NCI-H2196 (cell line): ENCODE data around the gene MED15.

ENCODE experiments used
- DNase-seq: peaks from one replicate; lab custom pipeline; 2025; ENCODE audit not compliant: unreplicated experiment; lab: John Stamatoyannopoulos, UW

MED15 gene

GRCh38 chr22:20568502-20569058, 61.2 kb downstream of the MED15 start:
- no peak for DNase-seq

- DNase-seq, result no peak
These were observed 61.9 kb downstream of the MED15 start for GRCh38 chr22:20569059-20570058.

- no peak for DNase-seq
These were observed 63.7 kb downstream of the MED15 start for GRCh38 chr22:20571078-20571503.

GRCh38 chr22:20571531-20572007, 64.2 kb downstream of the MED15 start:
- no peak for DNase-seq

- DNase-seq, result no peak
These were observed 64.9 kb downstream of the MED15 start for GRCh38 chr22:20572132-20572802.

GRCh38 chr22:20573176-20573832, 65.9 kb downstream of the MED15 start:
- no peak for DNase-seq

- DNase-seq, result no peak
These were observed 66.6 kb downstream of the MED15 start for GRCh38 chr22:20573833-20574615.

GRCh38 chr22:20574920-20575353, 67.5 kb downstream of the MED15 start:
- no peak for DNase-seq

- no peak for DNase-seq
These were observed 68.5 kb downstream of the MED15 start for GRCh38 chr22:20575724-20576444.

- no peak for DNase-seq
These were observed 69.0 kb downstream of the MED15 start for GRCh38 chr22:20576445-20576816.

- DNase-seq, result no peak
These were observed 69.6 kb downstream of the MED15 start for GRCh38 chr22:20577045-20577444.

GRCh38 chr22:20577549-20577975, 70.2 kb downstream of the MED15 start:
- DNase-seq, result no peak

- DNase-seq, result peak; percentile 17
These were observed 70.8 kb downstream of the MED15 start for GRCh38 chr22:20578192-20578591.

GRCh38 chr22:20578707-20579106, 71.3 kb downstream of the MED15 start:
- no peak for DNase-seq

- no peak for DNase-seq
These were observed 72.1 kb downstream of the MED15 start for GRCh38 chr22:20579273-20580120.

GRCh38 chr22:20580179-20580578, 72.8 kb downstream of the MED15 start:
- DNase-seq, result no peak

- no peak for DNase-seq
These were observed 73.4 kb downstream of the MED15 start for GRCh38 chr22:20580611-20581502.
